ENCODE data around the gene TJP1.

The TJP1 gene

GRCh38 chr15:29822100-29822683, at the start of gene TJP1:
Gene TJP1 (minus strand): TSS chr15:29822468. CDS start chr15:29822028, 440 bp downstream.
- no peaks in the 10 kb centered on the region for H3K4me1 ChIP-seq (ENCODE audit: control insufficient read depth, insufficient read depth, low read length)
- peak within 1 kb of the TSS; percentile 86 for H3K9ac ChIP-seq (ENCODE audit: low read length)
- no peaks in the 10 kb centered on the region for H3K36me3 ChIP-seq (ENCODE audit: control insufficient read depth, insufficient read depth, low read length)

DNA sequence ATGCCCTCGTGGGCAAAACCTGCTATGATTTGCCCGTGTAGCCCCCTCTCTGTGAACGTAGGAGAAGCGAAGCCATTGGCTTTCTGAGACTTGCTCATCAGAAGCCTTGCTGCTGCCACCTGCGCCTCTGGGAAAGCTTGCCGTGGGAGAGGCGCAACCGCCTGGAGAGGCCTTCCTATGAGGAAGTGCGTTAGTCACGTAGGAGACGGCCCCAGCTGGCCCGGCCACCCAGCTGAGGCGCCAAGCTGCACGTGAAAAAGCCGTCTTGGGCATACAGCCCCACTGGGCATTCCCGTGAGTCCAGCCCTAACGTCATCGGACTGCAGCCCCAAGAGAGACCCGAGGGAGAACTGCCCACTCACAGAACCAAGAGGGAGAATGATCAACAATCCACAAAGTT, 49.1 kb upstream of the TJP1 start:
- no peak overlapping the region for H3K4me3 ChIP-seq (ENCODE audit: low read length)
- H3K4me1 ChIP-seq (ENCODE audit: control insufficient read depth, insufficient read depth, low read length): peaks cover 9% of the 10 kb centered on the region
- H3K36me3 ChIP-seq (ENCODE audit: control insufficient read depth, insufficient read depth, low read length): no peaks in the 10 kb centered on the region
- no peak overlapping the region for H3K9ac ChIP-seq (ENCODE audit: low read length)
- no peaks in the 10 kb centered on the region for H3K27me3 ChIP-seq (ENCODE audit: control insufficient read depth, insufficient read depth, low read length)
- H3K9me3 ChIP-seq (ENCODE audit: control insufficient read depth, low read length): no peaks in the 10 kb centered on the region

More at GRCh38 chr15:29822100-29822683, at the start of gene TJP1:
- peak within 1 kb of the TSS; percentile 48 for H3K4me3 ChIP-seq (ENCODE audit: low read length)
- H3K9me3 ChIP-seq (ENCODE audit: control insufficient read depth, low read length): no peaks in the 10 kb centered on the region
- H3K27me3 ChIP-seq (ENCODE audit: control insufficient read depth, insufficient read depth, low read length): no peaks in the 10 kb centered on the region

- H3K4me1 ChIP-seq (ENCODE audit: control insufficient read depth, insufficient read depth, low read length): peaks cover 9% of the 10 kb centered on the region
- no peak overlapping the region for H3K9ac ChIP-seq (ENCODE audit: low read length)
- no peaks in the 10 kb centered on the region for H3K27me3 ChIP-seq (ENCODE audit: control insufficient read depth, insufficient read depth, low read length)
- no peaks in the 10 kb centered on the region for H3K9me3 ChIP-seq (ENCODE audit: control insufficient read depth, low read length)
- no peak overlapping the region for H3K4me3 ChIP-seq (ENCODE audit: low read length)
- H3K36me3 ChIP-seq (ENCODE audit: control insufficient read depth, insufficient read depth, low read length): no peaks in the 10 kb centered on the region
Observed at GRCh38 chr15:29870495-29871151, 48.4 kb upstream of the TJP1 start.

DNA sequence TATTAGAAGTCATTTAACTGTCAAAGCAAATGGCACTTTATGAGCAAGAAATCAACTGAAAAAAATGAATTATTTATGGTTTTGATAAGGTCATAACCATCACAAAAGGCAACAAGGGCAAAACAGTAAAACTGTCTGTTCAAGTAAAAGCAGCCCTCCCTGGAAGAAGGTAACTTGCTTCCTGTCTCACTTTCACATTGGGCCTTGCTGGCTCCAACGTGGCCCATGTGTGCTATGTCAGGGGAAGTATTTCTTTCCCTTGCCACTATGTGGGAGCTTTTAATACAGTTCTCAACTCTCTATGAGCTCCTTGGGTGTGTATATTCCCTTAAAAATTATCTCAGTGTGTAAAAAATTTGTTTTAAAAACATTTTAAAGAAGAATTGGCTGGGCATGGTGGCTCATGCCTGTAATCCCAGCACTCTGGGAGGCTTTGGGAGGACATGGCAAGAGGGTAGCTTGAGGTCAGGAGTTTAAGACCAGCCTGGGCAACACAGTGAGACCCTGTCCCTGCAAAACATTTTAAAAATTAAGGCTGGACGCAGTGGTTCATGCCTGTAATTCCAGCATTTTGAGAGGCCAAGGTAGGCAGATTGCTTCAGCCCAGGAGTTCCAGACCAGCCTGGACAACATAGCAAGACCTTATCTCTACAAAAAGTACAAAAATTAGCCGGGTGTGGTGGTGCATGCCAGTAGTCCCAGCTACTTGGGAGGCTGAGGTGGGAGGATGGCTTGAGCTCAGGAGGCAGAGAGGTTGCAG, 45.2 kb upstream of the TJP1 start:
- no peak overlapping the region for H3K9ac ChIP-seq (ENCODE audit: low read length)
- no peaks in the 10 kb centered on the region for H3K36me3 ChIP-seq (ENCODE audit: control insufficient read depth, insufficient read depth, low read length)
- H3K27me3 ChIP-seq (ENCODE audit: control insufficient read depth, insufficient read depth, low read length): no peaks in the 10 kb centered on the region
- H3K4me3 ChIP-seq (ENCODE audit: low read length): no peak overlapping the region
- H3K4me1 ChIP-seq (ENCODE audit: control insufficient read depth, insufficient read depth, low read length): peaks cover 9% of the 10 kb centered on the region
- no peaks in the 10 kb centered on the region for H3K9me3 ChIP-seq (ENCODE audit: control insufficient read depth, low read length)

GRCh38 chr15:29866337-29866736, 44.1 kb upstream of the TJP1 start:
- H3K4me3 ChIP-seq (ENCODE audit: low read length): no peak overlapping the region
- no peak overlapping the region for H3K9ac ChIP-seq (ENCODE audit: low read length)
- peaks cover 9% of the 10 kb centered on the region for H3K4me1 ChIP-seq (ENCODE audit: control insufficient read depth, insufficient read depth, low read length)
- no peaks in the 10 kb centered on the region for H3K27me3 ChIP-seq (ENCODE audit: control insufficient read depth, insufficient read depth, low read length)
- no peaks in the 10 kb centered on the region for H3K9me3 ChIP-seq (ENCODE audit: control insufficient read depth, low read length)
- no peaks in the 10 kb centered on the region for H3K36me3 ChIP-seq (ENCODE audit: control insufficient read depth, insufficient read depth, low read length)

- no peaks in the 10 kb centered on the region for H3K4me1 ChIP-seq (ENCODE audit: control insufficient read depth, insufficient read depth, low read length)
- H3K36me3 ChIP-seq (ENCODE audit: control insufficient read depth, insufficient read depth, low read length): no peaks in the 10 kb centered on the region
- no peak overlapping the region for H3K9ac ChIP-seq (ENCODE audit: low read length)
- no peak overlapping the region for H3K4me3 ChIP-seq (ENCODE audit: low read length)
- no peaks in the 10 kb centered on the region for H3K9me3 ChIP-seq (ENCODE audit: control insufficient read depth, low read length)
- H3K27me3 ChIP-seq (ENCODE audit: control insufficient read depth, insufficient read depth, low read length): no peaks in the 10 kb centered on the region
Observed at GRCh38 chr15:29864501-29864900, 42.2 kb upstream of the TJP1 start.

- Histone ChIP-seq H3K36me3 (ENCODE audit: control insufficient read depth, insufficient read depth, low read length) (no peaks in the 10 kb centered on the region), H3K9ac (ENCODE audit: low read length) (no peak overlapping the region), H3K4me3 (ENCODE audit: low read length) (no peak overlapping the region)
Observed at GRCh38 chr15:29863438-29863837, 41.2 kb upstream of the TJP1 start.

DNA sequence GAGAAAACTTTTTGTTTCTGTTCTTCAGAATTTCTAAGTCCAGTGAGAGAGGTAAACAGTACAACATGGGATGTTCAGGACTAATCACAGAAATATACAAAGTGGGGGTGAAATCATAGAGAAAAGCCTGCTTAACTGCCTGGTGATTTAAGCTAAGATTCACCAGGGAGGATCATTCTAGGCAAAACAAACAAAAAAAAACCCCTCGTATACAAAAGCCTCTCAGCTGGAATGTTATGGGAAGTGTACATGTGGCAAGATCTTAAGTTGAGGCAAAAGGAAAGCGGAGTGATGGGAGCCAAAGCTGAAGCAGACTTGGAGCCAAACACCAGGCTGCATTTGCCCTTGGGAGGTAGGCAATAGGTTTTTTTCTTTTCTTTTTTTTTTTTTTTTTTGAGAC, 40.0 kb upstream of the TJP1 start:
- H3K4me3 ChIP-seq (ENCODE audit: low read length): no peak overlapping the region
- no peaks in the 10 kb centered on the region for H3K36me3 ChIP-seq (ENCODE audit: control insufficient read depth, insufficient read depth, low read length)
- no peaks in the 10 kb centered on the region for H3K27me3 ChIP-seq (ENCODE audit: control insufficient read depth, insufficient read depth, low read length)
- no peaks in the 10 kb centered on the region for H3K9me3 ChIP-seq (ENCODE audit: control insufficient read depth, low read length)
- H3K4me1 ChIP-seq (ENCODE audit: control insufficient read depth, insufficient read depth, low read length): no peaks in the 10 kb centered on the region
- H3K9ac ChIP-seq (ENCODE audit: low read length): no peak overlapping the region

More at GRCh38 chr15:29863438-29863837, 41.2 kb upstream of the TJP1 start:
- Histone ChIP-seq H3K4me1 (ENCODE audit: control insufficient read depth, insufficient read depth, low read length) (no peaks in the 10 kb centered on the region), H3K9me3 (ENCODE audit: control insufficient read depth, low read length) (no peaks in the 10 kb centered on the region), H3K27me3 (ENCODE audit: control insufficient read depth, insufficient read depth, low read length) (no peaks in the 10 kb centered on the region)

DNA sequence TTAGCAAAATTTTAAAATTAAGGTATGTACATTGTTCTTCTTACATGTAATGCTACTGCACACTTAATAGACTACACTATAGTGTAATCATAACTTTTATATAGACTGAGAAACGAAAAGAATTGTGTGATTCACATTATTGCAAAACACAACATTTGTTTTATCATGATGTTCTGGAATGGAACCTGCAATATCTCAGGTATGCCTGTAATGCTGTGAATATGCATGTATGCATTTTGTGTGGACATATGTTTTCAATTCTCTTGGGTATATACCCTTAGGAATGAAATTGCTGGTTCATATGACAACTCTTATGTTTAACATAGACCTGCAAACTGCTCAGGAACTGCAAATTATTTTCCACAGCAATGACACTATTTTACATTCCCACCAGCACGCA, 38.6 kb upstream of the TJP1 start:
- Histone ChIP-seq H3K36me3 (ENCODE audit: control insufficient read depth, insufficient read depth, low read length) (no peaks in the 10 kb centered on the region), H3K9me3 (ENCODE audit: control insufficient read depth, low read length) (no peaks in the 10 kb centered on the region), H3K9ac (ENCODE audit: low read length) (no peak overlapping the region), H3K4me3 (ENCODE audit: low read length) (no peak overlapping the region), H3K27me3 (ENCODE audit: control insufficient read depth, insufficient read depth, low read length) (no peaks in the 10 kb centered on the region), H3K4me1 (ENCODE audit: control insufficient read depth, insufficient read depth, low read length) (no peaks in the 10 kb centered on the region)

DNA sequence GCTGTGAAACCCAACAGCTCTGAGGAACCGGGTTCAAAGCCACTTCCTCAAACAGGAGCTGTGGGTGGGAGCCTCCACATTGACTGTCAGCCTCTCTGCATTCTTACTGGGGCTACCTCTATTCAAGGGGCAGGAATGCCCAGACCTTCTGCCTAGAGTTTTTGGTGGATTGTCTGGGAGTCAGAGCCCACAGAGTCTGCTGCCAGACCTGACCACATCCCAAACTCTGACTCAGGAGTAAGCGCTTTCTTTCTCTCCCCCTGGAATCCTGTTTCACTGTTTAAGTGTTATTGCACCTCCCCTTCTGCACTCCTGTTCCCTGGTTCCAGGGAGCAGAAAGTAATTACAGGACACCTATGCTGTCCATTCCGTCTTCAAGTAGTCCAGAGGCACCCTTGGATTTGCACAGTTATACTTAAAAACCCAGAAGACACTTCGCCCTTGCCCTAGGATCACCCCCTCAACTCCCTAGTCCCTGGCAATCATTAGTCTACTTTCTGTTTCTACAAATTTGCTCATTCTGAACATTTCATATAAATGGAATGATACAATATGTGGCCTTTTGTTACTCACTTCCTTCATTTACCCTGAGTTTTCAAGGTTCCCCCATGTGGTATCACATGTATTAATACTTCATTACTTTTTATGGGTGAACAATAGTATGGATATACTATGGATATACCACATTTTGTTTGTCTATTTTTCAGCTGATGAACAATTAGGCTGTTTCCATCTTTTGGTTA, 37.9 kb upstream of the TJP1 start:
- Histone ChIP-seq H3K27me3 (ENCODE audit: control insufficient read depth, insufficient read depth, low read length) (no peaks in the 10 kb centered on the region), H3K36me3 (ENCODE audit: control insufficient read depth, insufficient read depth, low read length) (no peaks in the 10 kb centered on the region), H3K9ac (ENCODE audit: low read length) (no peak overlapping the region), H3K4me1 (ENCODE audit: control insufficient read depth, insufficient read depth, low read length) (no peaks in the 10 kb centered on the region), H3K9me3 (ENCODE audit: control insufficient read depth, low read length) (no peaks in the 10 kb centered on the region), H3K4me3 (ENCODE audit: low read length) (no peak overlapping the region)

DNA sequence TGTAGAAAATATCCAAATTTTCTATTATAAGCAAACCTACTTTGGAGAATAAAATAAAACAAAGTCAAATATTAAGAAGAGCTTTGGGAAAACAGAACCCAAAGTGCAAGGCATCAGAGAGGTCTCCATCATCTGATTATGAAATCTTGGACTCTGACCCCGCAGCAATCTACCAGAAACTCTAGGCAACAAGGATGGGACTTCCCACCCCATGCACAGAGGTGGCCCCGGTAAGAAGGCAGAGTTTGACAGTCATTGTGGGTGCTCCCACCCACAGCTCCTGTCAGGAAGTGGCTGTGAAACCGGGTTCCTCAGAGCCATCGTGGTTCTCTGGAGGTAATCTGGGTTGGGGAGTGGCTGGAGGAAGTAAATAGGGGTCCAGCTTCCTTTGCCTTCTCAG, 37.0 kb upstream of the TJP1 start:
- no peak overlapping the region for H3K9ac ChIP-seq (ENCODE audit: low read length)
- H3K9me3 ChIP-seq (ENCODE audit: control insufficient read depth, low read length): no peaks in the 10 kb centered on the region
- H3K4me1 ChIP-seq (ENCODE audit: control insufficient read depth, insufficient read depth, low read length): no peaks in the 10 kb centered on the region
- H3K36me3 ChIP-seq (ENCODE audit: control insufficient read depth, insufficient read depth, low read length): no peaks in the 10 kb centered on the region
- no peak overlapping the region for H3K4me3 ChIP-seq (ENCODE audit: low read length)
- H3K27me3 ChIP-seq (ENCODE audit: control insufficient read depth, insufficient read depth, low read length): no peaks in the 10 kb centered on the region

All from mucosa of stomach (tissue), 1 donor.